22Rv1 (cell line): Measurements from ENCODE around the gene MAN1B1.

Experiments
- CTCF ChIP-seq: fragments of 450-650 bp; IDR thresholded peaks from 2 replicates; pipeline ENCODE4 v1.5.1; 2017; ENCODE audit warnings: mild to moderate bottlenecking
- ZFX ChIP-seq: fragments of 450-650 bp; IDR thresholded peaks from 2 replicates; pipeline ENCODE4 v1.6.1; 2017; ENCODE audit warnings: antibody characterized with exemption, borderline replicate concordance

GRCh38 chr9:137085920-137086530 lies 760 bp upstream of the MAN1B1 start:
- TF ChIP-seq CTCF (no peak), ZFX (no peak)
